ENCODE measurements around the gene HSPA5. TPM values are rescaled to one million over a fixed set of nuclear protein-coding genes. Genes with fewer than 3 reads are reported as not detected.

The HSPA5 gene
- polyA plus RNA-seq, 1 donor (not counting 4 experiments of a cell fraction or from before 2014, with no cell fraction given) = 274 TPM

DNA sequence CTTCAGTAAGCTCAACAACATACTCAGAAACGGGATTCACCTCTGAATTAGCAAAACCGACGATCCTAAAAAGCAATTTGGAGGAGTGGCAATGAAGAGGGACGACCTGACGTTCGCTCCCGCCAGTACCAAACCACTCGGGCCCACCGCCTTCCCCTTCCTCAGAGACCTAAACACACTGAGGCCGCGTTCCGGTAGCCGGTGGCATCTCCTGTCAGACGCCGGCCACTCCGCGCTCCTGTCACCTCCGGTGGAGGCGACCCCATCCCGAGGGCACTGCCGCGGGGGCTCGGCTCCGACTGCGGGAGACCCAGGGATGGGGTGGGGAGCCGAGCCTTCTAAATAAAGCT is 52.2 kb downstream of the HSPA5 start:
- Histone ChIP-seq H3K27ac (ENCODE audit: control insufficient read depth, insufficient read depth, low read length) (peak overlapping the region; percentile 90), H3K4me2 (ENCODE audit: control insufficient read depth, extremely low read depth, insufficient read depth, low read depth, low read length) (peak overlapping the region; percentile 66), H2AFZ (ENCODE audit: control insufficient read depth, low read length) (peak overlapping the region; percentile 91), H3K9me3 (ENCODE audit: control insufficient read depth, low read depth, low read length) (no peaks in the 10 kb centered on the region), H3K9ac (ENCODE audit: control insufficient read depth, extremely low read depth, insufficient read depth, low read length) (peak overlapping the region; percentile 96), H4K20me1 (ENCODE audit: control insufficient read depth, extremely low read depth, insufficient read depth, low read length) (no peaks in the 10 kb centered on the region), H3K9me1 (ENCODE audit: control insufficient read depth, extremely low read depth, insufficient read depth, low read length) (no peaks in the 10 kb centered on the region), H3K27me3 (ENCODE audit: control insufficient read depth, extremely low read depth, insufficient read depth, low read length) (no peaks in the 10 kb centered on the region), H3K79me2 (ENCODE audit: control insufficient read depth, insufficient read depth, low read length) (peaks cover 53% of the 10 kb centered on the region), H3K36me3 (ENCODE audit: control insufficient read depth in 2 of 2, extremely low read depth in 1 of 2, insufficient read depth in 2 of 2, low read length in 2 of 2) (peaks cover 0 to 3% of the 10 kb centered on the region in 2 experiments), H3K4me3 (ENCODE audit: control insufficient read depth in 2 of 3, extremely low read depth in 1 of 3, insufficient read depth in 2 of 3, low read depth in 1 of 3, low read length in 3 of 3) (peak overlapping the region; percentile 95 to 99 (median 97)), H3K4me1 (ENCODE audit: control insufficient read depth, extremely low read depth, insufficient read depth, low read length) (peaks cover 21% of the 10 kb centered on the region)
- FAIRE-seq = no peak
- dilution Hi-C loops (cut with MboI; ENCODE audit: extremely low pct_ligation_motif_present, low sequenced_read_pairs) = no loop called here
- TF ChIP-seq, protein P1, sequence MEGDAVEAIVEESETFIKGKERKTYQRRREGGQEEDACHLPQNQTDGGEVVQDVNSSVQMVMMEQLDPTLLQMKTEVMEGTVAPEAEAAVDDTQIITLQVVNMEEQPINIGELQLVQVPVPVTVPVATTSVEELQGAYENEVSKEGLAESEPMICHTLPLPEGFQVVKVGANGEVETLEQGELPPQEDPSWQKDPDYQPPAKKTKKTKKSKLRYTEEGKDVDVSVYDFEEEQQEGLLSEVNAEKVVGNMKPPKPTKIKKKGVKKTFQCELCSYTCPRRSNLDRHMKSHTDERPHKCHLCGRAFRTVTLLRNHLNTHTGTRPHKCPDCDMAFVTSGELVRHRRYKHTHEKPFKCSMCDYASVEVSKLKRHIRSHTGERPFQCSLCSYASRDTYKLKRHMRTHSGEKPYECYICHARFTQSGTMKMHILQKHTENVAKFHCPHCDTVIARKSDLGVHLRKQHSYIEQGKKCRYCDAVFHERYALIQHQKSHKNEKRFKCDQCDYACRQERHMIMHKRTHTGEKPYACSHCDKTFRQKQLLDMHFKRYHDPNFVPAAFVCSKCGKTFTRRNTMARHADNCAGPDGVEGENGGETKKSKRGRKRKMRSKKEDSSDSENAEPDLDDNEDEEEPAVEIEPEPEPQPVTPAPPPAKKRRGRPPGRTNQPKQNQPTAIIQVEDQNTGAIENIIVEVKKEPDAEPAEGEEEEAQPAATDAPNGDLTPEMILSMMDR (optimal IDR thresholded peaks at IDR 0.05 in 1 of 3, IDR thresholded peaks at IDR 0.05 in 1 of 3, conservative IDR thresholded peaks at IDR 0.05 in 1 of 3; ENCODE audit: extremely low read depth in 1 of 3, insufficient read depth in 2 of 3, low read length in 3 of 3) = no peak
- no peak for TF ChIP-seq EZH2 (IDR thresholded peaks at IDR 0.05; ENCODE audit: low read length)
- no peak for DNase-seq (ENCODE audit: low read depth, low spot score)

Small RNA genes within 50 kb of the gene (small RNA-seq; reads per million reads assigned to genes)
- 0 reads per million in 3 experiments for gene AL354710.1 (ENCODE audit: insufficient read length in 3 of 3, low read depth in 3 of 3, low replicate concordance in 1 of 3)

Other genes starting within 250 kb of the HSPA5 start
- 1.6 to 3.1 TPM (median 3.0 TPM) in 3 replicates for gene SCAI, start 97.8 kb downstream of the HSPA5 start, polyA plus RNA-seq
- 18.5 to 35.9 TPM (median 28.5 TPM) in 3 replicates for gene PPP6C, start 51.5 kb downstream of the HSPA5 start, polyA plus RNA-seq
- 29.7 to 33.4 TPM (median 30.8 TPM) in 3 replicates for gene RABEPK, start 40.8 kb downstream of the HSPA5 start, polyA plus RNA-seq
- 15.1 to 26.8 TPM (median 23.2 TPM) in 3 replicates for gene GAPVD1, start 20.5 kb upstream of the HSPA5 start, polyA plus RNA-seq